GM18873 (cell line): ENCODE measurements around the gene JMJD7.

ENCODE experiments used
- ATAC-seq: cut with Tn5 transposase; IDR thresholded peaks from one replicate; pipeline ENCODE4 v1.9.1; 2021; ENCODE audit warnings: mild to moderate bottlenecking, moderate library complexity, moderate number of reproducible peaks; ENCODE audit not compliant: unreplicated experiment, low FRiP score

Gene JMJD7

DNA sequence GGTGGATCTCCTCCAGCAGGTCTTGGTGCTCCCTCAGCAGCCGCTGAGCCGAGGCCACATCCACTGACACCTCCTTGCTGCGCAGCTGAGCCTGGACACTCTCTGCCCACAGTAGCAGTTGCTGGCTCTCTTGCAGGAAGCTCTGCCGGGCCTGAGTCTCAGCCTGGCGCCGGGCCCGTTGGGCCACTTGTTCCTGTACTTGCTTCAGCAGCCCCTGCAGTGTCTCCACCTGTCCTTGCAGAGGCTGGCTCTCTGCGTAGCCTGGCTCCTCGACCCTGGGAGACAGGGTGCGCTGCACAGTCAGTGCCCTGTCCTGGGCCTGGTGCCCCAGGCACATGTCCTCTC is 50.4 kb downstream of the JMJD7 start:
- no peak for ATAC-seq

DNA sequence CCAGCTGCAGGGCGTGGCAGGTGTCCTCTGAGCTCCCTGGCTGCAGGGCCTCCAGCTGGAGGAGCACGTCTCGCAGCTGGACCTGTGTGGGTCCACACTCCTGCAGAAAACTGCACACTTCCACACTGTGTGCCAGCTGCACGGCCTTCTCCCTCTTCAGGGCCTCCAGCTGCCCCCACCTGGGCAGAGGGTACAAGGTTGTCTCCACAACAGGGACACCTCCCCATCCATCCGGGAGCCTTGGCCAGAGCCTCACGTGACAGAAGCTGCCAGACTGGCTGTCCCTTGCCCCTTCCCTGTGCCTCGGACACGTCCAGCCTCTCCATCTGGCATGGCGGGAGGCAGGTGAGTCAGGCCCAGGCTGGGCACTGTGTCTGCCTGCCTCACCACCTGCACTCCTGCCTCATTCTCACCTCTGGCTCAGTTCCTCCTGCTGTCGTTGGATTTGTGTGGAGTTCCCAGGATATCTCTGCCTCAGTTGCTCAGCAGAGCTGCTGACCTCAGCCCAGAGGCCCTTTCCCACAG is 51.5 kb downstream of the JMJD7 start:
- ATAC-seq, result no peak

DNA sequence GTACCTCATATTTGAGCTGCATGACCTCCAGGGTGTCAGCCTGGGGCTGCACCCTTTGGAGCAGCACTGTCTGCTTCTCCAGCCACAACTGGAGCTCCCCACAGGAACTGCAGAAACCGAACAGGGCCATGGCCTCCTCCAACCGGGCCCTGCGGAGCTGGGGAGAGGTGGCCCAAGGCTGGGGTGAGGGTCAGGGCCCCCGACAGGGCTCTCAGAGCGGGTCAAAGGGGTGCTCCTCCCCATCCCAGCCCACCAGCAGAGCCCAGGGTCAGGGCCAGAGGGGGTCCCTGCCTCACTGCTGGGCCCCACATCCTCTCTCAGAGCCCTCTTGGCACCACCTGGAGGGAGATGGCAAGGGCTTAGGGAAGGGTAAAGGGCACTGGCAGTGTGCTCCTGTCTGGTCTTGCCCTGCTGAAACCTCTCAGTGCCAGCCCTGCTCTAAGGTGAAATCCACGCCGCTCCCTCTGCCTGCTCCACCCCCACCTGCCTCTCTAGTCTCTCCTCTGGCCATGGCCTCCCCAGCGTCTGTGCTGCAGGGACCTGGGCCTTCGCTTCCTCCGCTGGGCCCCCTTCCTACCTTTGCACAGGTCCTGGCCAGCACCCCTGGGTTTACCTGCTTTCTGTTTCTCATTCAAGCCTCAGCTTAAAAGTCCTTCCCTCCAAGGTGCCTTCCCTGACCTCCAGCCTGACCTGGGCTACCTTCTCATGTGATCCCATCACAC is 52.4 kb downstream of the JMJD7 start:
- no peak for ATAC-seq

DNA sequence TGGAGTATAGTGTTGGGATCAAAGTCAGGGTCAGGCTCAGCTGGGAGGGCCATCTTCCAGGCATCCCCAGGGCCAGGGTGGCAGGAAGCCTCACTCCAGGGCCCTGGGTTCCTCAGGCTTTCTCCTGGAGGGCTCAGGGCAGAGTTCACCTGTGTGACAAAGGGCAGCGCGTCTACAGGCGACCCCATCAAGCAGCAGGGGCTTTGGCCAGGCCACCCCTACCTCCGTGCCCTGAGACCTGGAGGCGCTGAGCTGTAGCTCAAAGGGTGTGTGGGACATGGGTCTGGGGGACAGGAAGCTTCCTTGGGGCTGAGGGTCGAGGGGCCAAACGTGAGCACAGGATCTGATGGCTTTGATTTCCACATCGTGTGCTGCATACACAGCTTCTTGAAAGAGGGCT is 53.2 kb downstream of the JMJD7 start:
- no peak for ATAC-seq

DNA sequence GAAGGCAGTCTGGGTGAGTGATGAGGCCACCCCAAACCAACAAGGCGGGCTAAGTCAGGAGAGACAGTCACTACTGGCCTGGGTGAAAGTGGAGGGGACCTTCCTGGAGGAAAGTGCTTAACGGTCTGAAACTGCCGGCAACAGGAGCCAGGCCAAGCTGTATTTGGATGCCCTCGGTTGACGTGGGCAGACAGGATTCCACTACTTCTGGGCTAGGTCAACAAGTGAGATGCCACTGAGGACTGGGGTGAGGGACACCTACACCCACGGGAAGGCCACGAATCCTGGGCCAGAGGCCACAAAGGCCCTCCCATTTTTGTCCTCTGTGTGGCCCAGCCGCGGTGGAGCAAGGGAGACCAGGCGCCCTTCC is 53.6 kb downstream of the JMJD7 start:
- no peak for ATAC-seq

DNA sequence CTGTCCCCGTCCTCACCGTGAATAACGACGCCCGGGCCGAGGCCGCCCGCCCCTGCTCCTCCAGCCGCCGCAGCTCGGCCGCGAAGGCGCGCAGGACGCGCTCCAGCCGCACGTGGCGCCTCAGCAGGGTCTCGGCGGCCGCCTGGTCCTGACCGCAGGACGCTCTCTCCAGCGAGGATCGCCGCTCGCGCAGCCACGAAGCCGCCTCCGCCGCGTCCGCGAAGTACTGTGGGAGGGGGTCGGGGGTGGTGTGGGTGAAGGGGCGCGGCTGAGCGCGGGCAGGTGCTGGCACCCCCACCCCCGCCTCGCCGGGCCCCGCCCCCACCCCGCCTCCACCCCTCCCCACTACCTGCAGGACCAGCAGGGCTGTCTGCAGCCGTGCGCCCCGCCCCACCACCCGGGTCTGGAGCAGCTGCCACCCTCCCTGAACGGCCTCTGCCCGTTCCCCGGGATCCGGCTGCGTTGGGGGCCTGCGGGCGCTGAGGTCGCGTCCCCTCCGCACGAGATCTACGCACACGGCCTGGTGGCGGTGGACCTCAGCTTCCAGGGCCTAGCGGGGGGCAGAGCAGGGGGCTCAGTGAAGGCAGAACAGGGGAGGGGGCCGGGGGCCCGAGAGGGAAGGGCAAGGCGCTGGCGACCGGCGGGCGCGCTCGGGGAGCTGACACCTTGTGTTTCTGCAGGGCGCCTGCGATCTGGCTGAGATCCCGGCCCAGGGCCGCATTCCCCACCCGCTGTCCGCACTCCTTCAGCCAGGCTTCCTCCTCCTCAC is 54.2 kb downstream of the JMJD7 start:
- no peak for ATAC-seq

DNA sequence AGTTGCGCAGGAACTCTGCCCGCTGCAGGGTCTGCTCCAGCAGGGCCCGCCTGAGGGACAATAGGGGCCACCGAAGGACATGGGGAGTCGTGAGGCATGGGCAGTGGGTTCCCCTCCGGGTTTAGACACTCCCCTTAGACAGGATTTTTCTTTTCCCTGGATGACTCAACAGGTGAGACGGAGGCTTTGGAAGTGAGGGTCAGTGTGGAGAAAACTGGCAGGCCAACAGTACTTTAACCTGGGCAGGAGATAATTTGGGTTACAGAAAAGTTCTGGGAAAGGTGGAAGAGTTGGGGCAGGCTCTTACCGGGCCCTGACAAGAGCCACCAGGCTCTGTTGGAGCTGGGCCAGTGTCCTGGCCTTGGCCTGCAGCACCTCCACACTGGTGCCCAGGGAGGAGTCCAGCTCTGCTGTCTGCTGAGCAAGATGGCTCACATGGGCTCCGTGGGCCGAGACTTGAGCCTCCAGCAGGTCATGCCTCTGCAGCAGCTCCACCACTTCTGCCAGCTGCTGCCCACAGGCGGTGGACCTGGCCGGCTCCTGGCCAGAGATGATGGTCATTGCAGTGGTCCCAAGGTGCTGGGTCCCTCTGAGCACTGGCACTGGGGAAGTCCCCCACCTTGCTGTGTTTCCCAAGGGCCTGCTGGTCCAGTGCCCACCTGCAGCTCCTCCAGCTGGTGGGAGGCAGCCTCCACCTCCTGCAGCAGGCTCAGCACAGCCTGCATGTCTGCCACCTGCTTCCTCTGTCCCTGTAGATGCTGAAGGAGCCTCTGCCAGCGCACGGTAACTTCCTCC is 55.0 kb downstream of the JMJD7 start:
- ATAC-seq, result no peak

DNA sequence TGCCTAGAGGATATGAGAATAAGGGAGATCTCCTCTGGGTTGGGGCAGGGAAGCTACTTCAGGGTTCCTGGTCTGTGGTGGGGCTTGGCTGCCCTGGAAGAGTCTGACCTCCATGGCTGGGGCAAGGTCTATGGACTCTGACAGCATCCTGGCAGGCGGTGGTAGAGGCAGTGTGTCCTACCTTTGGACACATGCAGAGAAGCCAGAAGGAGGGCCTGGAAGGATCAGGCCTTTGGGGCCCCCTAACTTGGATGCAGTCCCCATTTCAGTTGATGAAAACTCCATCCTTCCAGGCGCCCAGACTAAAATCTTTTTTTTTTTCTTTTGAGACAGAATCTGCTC is 55.6 kb downstream of the JMJD7 start:
- no peak for ATAC-seq

DNA sequence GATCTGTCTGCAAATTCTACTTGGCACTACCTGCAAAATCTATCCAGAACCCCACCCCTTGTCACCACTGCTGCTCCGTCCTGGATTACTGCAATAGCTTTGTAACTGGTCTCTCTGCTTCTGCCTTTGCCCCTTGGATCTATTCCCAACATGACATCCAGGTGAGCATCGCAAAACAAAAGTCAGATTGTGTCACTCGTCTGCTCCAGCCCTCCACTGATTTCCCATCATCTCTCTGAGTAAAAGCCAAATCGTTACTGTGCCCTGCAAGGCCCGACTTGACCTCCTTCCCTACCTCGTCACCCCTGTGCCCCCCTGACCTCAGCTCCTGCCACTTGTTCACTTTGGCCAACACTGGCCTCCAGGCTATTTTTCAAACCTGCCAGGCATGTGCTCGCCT is 56.6 kb downstream of the JMJD7 start:
- ATAC-seq, result no peak

DNA sequence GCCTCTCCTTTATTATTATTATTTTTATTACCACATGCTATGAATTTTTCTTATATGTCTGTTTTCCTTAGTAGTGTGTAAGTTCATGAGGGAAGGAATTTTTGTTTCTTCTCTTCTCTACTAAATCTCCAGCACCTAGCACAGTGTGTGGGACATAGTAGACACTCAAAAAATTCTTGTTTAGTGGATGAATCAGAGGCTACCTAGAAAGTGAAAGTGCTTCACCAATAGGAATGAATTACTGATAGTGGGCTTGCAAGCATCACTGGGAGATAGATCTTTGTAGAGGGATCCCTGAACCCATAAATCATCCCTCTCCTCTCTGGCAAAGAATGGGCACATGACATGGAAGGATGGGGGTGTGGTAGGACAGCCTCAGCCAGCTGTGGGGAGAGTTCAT is 57.4 kb downstream of the JMJD7 start:
- ATAC-seq, result no peak

DNA sequence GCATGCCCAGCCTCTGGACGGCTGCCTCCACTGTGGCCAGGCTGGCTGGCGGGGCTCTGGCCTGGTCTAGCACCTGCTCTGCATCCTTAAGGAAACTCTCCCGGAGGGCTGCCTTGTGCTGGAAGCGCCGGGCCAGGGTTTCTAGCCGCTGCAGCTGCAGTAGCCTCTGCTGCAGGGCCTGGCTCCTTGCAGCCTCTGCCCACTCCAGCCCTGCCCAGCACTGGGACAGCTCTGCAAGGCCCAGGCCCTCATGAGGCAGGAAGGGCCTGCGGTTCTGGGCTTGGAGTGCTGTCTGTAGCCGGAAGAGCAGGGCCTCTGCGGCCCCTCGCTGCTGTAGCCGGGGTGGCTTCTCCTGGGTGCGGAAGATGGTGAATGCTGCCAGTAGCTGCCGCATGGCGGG is 57.9 kb downstream of the JMJD7 start:
- ATAC-seq, result no peak

DNA sequence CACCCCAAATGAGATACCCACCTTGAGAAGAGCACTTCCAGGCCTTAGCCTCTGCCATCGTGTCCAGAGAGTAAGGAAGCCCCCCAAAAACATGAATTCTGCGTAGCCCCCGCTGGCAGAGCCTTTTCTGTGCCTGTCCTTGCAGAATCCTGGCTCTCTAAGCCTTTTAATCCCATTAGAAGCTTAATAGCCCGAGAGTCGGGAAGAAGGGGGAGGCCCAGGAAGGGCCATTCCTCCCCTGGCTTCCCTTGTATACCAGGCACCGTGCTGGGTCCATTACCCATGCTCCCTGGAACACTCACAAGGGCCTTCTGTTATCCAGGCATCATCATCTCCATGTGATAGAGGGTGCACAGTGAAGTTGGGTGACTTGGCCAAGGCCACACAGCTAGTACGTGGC is 58.8 kb downstream of the JMJD7 start:
- no peak for ATAC-seq

DNA sequence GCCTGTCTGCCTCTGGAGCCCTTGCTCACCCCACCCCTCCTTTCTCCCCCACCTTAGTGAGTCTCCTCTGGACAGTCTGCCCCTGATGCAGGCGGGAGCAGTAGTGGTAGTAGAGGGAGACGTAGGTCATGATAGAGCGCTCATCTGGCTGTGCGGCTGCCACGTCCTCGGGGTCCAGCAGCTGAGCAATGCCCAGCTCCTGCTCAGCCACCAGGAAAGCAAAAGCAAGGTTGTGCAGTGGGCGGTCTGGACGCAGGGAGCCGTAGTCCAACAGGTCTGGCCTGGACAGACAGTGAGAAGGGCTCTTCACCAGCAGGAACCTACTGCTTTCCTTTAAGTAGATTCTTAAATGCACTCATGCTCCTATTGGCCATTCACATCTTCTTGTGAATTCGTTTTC is 59.3 kb downstream of the JMJD7 start:
- ATAC-seq, result no peak
